ENCODE measurements around the gene BTG4.

DNA sequence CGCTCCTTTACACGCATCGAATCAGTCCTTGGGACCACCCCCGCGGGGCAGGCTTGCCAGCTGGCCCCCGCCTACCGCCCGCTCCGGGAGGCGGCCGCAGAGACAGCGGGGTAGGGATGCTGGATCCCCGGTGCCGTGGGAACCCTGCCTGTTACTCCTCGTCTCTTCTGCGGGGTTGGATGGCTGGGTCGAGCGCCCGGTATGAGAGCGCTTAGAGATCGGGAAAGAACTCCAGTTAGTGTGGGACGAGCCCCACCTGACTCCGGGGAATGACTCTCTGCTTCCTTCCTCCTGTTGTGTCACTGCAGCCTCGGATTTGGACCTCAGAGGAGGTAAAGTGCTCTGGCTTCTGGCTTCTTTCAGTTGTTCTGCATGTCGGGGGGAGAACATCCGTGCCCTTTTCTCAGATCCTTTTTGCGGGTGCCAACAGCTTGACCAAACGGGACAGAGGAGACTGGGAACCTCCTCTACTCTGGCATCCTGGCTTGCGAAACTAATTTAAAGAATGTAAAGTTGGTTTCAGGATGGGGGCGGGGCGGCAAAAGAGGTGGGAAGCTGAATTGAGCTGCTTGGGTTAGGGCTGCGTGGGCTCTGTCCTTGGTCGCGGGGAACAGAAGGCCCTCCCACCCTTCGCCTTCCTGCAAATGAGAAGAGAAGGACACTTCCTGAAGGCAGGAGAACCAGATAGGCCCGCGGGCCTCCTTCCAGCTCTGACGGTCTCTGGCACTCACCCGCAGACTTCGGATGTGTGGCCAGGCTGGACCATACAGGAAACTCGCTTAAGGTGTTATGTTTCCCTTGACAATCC lies 29.3 kb upstream of the BTG4 start:
- TF ChIP-seq, protein P1, sequence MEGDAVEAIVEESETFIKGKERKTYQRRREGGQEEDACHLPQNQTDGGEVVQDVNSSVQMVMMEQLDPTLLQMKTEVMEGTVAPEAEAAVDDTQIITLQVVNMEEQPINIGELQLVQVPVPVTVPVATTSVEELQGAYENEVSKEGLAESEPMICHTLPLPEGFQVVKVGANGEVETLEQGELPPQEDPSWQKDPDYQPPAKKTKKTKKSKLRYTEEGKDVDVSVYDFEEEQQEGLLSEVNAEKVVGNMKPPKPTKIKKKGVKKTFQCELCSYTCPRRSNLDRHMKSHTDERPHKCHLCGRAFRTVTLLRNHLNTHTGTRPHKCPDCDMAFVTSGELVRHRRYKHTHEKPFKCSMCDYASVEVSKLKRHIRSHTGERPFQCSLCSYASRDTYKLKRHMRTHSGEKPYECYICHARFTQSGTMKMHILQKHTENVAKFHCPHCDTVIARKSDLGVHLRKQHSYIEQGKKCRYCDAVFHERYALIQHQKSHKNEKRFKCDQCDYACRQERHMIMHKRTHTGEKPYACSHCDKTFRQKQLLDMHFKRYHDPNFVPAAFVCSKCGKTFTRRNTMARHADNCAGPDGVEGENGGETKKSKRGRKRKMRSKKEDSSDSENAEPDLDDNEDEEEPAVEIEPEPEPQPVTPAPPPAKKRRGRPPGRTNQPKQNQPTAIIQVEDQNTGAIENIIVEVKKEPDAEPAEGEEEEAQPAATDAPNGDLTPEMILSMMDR (IDR thresholded peaks at IDR 0.05; ENCODE audit: low read depth, low read length), result no peak
- no peak for TF ChIP-seq EZH2phosphoT487 (IDR thresholded peaks at IDR 0.05; ENCODE audit: low read depth)
